Measurements from ENCODE around the gene NOM1.

The NOM1 gene

GRCh38 chr7:157004521-157005455 is 55.3 kb downstream of the NOM1 start:
- DNase-seq (ENCODE audit: low spot score) = no peak

GRCh38 chr7:157005456-157006204 is 56.1 kb downstream of the NOM1 start:
- no peak for DNase-seq (ENCODE audit: low spot score)

GRCh38 chr7:157006205-157006747 is 56.8 kb downstream of the NOM1 start:
- no peak for DNase-seq (ENCODE audit: low spot score)

GRCh38 chr7:157006829-157007469 is 57.4 kb downstream of the NOM1 start:
- no peak for DNase-seq (ENCODE audit: low spot score)

GRCh38 chr7:157007470-157008066 is 58.1 kb downstream of the NOM1 start:
- no peak for DNase-seq (ENCODE audit: low spot score)

GRCh38 chr7:157008206-157009169 is 59.0 kb downstream of the NOM1 start:
- DNase-seq (ENCODE audit: low spot score) = no peak

GRCh38 chr7:157009170-157009777 is 59.8 kb downstream of the NOM1 start:
- peak; percentile 88 for DNase-seq (ENCODE audit: low spot score)

- DNase-seq (ENCODE audit: low spot score) = no peak
Observed at GRCh38 chr7:157009778-157010587, 60.5 kb downstream of the NOM1 start.

GRCh38 chr7:157010588-157011332 is 61.2 kb downstream of the NOM1 start, which contains the start of gene MNX1:
Gene MNX1 (minus strand): TSS chr7:157010663. CDS start chr7:157010350, 313 bp downstream.
- DNase-seq (ENCODE audit: low spot score) = peak; percentile 99

- DNase-seq (ENCODE audit: low spot score) = peak; percentile 80
Observed at GRCh38 chr7:157011333-157012112, 62.0 kb downstream of the NOM1 start.

GRCh38 chr7:157012113-157012547 is 62.6 kb downstream of the NOM1 start:
- DNase-seq (ENCODE audit: low spot score) = no peak

- DNase-seq (ENCODE audit: low spot score) = no peak
Observed at GRCh38 chr7:157013101-157013500, 63.6 kb downstream of the NOM1 start.

GRCh38 chr7:157013602-157014549 is 64.4 kb downstream of the NOM1 start:
- DNase-seq (ENCODE audit: low spot score) = peak; percentile 70

- DNase-seq (ENCODE audit: low spot score) = no peak
Observed at GRCh38 chr7:157014635-157015555, 65.4 kb downstream of the NOM1 start.

GRCh38 chr7:157016024-157016351 is 66.5 kb downstream of the NOM1 start:
- DNase-seq (ENCODE audit: low spot score) = no peak
